DOHH2 (cell line): ENCODE measurements around the gene FAR2.

Source experiments
- EZH2phosphoT487 ChIP-seq: fragments of 200-600 bp; sonication (generic); IDR thresholded peaks from 2 replicates; pipeline ENCODE4 v1.6.1; 2017; ENCODE audit warnings: borderline replicate concordance, mild to moderate bottlenecking, antibody characterized with exemption, low read length, moderate library complexity, mixed read lengths
- TF ChIP-seq, protein P1 (sequence below): fragments of 200-600 bp; sonication (generic); IDR thresholded peaks from one replicate; pipeline ENCODE4 v1.5.1; 2014; ENCODE audit warnings: antibody characterized with exemption, mild to moderate bottlenecking, low read depth, low read length; ENCODE audit not compliant: poor library complexity, severe bottlenecking

DNA sequence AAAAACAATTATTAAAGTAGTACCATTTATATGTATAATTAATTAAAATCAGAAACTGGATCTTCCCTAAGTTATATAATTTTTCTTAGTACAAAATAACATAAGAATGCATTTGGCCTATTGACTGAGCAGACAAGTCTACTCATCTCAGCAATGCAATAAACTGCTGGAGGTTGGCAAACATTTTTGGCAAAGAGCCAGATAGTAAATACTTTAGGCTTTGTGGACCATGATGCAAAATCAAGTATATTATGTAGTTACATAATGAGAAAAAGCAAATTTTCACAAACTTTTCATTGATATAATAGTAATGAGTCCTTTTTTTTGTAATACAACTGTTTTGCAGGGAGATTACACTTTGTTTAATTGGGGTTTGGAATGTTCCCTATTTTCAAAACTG, 201.0 kb downstream of the FAR2 start:
- TF ChIP-seq, protein P1, sequence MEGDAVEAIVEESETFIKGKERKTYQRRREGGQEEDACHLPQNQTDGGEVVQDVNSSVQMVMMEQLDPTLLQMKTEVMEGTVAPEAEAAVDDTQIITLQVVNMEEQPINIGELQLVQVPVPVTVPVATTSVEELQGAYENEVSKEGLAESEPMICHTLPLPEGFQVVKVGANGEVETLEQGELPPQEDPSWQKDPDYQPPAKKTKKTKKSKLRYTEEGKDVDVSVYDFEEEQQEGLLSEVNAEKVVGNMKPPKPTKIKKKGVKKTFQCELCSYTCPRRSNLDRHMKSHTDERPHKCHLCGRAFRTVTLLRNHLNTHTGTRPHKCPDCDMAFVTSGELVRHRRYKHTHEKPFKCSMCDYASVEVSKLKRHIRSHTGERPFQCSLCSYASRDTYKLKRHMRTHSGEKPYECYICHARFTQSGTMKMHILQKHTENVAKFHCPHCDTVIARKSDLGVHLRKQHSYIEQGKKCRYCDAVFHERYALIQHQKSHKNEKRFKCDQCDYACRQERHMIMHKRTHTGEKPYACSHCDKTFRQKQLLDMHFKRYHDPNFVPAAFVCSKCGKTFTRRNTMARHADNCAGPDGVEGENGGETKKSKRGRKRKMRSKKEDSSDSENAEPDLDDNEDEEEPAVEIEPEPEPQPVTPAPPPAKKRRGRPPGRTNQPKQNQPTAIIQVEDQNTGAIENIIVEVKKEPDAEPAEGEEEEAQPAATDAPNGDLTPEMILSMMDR, result no peak
- TF ChIP-seq EZH2phosphoT487, result no peak
